GM18507 (cell line): ENCODE measurements around the gene FIGNL2.
"Not testable (repeated sequence)": the region's sequence is repeated elsewhere in the genome, so short reads cannot be mapped to it uniquely, and the experiment has no call there.

ENCODE experiments used
- DNase-seq: peaks from one replicate; pipeline ENCODE4 v3.0.0; 2011; ENCODE audit warnings: low read depth; ENCODE audit not compliant: insufficient read length; ENCODE audit errors: extremely low spot score
- FAIRE-seq: peaks from 2 replicates; lab custom pipeline; 2011; peaks lifted over from hg19 to GRCh38; lab: Jason Lieb, UNC

Gene FIGNL2

GRCh38 chr12:51821440-51822260, 26.9 kb downstream of the FIGNL2 start:
- no peak for DNase-seq
- FAIRE-seq = no peak

GRCh38 chr12:51820526-51821439, 27.7 kb downstream of the FIGNL2 start:
- DNase-seq = no peak
- no peak for FAIRE-seq

- no peak for DNase-seq
- no peak for FAIRE-seq
Measured at GRCh38 chr12:51819736-51820525, 28.6 kb downstream of the FIGNL2 start.

GRCh38 chr12:51818566-51819300, 29.8 kb downstream of the FIGNL2 start:
- FAIRE-seq = no peak

GRCh38 chr12:51818086-51818485, 30.4 kb downstream of the FIGNL2 start:
- no peak for DNase-seq
- no peak for FAIRE-seq

More at GRCh38 chr12:51818566-51819300, 29.8 kb downstream of the FIGNL2 start:
- DNase-seq = no peak

GRCh38 chr12:51817027-51817953, 31.2 kb downstream of the FIGNL2 start:
- FAIRE-seq = no peak

GRCh38 chr12:51815571-51815970, 32.9 kb downstream of the FIGNL2 start:
- no peak for DNase-seq
- FAIRE-seq = no peak

More at GRCh38 chr12:51817027-51817953, 31.2 kb downstream of the FIGNL2 start:
- no peak for DNase-seq

- DNase-seq (no peak), FAIRE-seq (no peak)
Measured at GRCh38 chr12:51814311-51815088, 34.0 kb downstream of the FIGNL2 start.

GRCh38 chr12:51813931-51814310, 34.6 kb downstream of the FIGNL2 start:
- DNase-seq (no peak), FAIRE-seq (no peak)

GRCh38 chr12:51812871-51813270, 35.6 kb downstream of the FIGNL2 start:
- FAIRE-seq (no peak), DNase-seq (no peak)

- no peak for DNase-seq
- FAIRE-seq = no peak
Measured at GRCh38 chr12:51811203-51812202, 37.0 kb downstream of the FIGNL2 start.

- DNase-seq (no peak), FAIRE-seq (no peak)
Measured at GRCh38 chr12:51809193-51809592, 39.3 kb downstream of the FIGNL2 start.

GRCh38 chr12:51806896-51807295, 41.6 kb downstream of the FIGNL2 start:
- no peak for DNase-seq
- FAIRE-seq = no peak

GRCh38 chr12:51801027-51801426, 47.5 kb downstream of the FIGNL2 start:
- DNase-seq (no peak), FAIRE-seq (no peak)

GRCh38 chr12:51798501-51798900, 50.0 kb downstream of the FIGNL2 start:
- DNase-seq (no peak), FAIRE-seq (no peak)

- not testable (repeated sequence) for FAIRE-seq, DNase-seq
Measured at GRCh38 chr12:51798051-51798450, 50.5 kb downstream of the FIGNL2 start.
